Dermis lymphatic vessel endothelial cell (primary cell): ENCODE results near the gene CERS6. TPM values are rescaled to one million over a fixed set of nuclear protein-coding genes. Genes with fewer than 3 reads are reported as not detected.

Experiments
- total RNA-seq: library from RNA; depleted of rRNA; stranded (reverse); fragments of >200 nt; gene quantifications from 2 replicates; pipeline ENCODE4 v1.2.1, GENCODE V29; 2014

The CERS6 gene, protein sequence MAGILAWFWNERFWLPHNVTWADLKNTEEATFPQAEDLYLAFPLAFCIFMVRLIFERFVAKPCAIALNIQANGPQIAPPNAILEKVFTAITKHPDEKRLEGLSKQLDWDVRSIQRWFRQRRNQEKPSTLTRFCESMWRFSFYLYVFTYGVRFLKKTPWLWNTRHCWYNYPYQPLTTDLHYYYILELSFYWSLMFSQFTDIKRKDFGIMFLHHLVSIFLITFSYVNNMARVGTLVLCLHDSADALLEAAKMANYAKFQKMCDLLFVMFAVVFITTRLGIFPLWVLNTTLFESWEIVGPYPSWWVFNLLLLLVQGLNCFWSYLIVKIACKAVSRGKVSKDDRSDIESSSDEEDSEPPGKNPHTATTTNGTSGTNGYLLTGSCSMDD
- 40.7 and 51.0 TPM in 2 replicates for total RNA-seq

DNA sequence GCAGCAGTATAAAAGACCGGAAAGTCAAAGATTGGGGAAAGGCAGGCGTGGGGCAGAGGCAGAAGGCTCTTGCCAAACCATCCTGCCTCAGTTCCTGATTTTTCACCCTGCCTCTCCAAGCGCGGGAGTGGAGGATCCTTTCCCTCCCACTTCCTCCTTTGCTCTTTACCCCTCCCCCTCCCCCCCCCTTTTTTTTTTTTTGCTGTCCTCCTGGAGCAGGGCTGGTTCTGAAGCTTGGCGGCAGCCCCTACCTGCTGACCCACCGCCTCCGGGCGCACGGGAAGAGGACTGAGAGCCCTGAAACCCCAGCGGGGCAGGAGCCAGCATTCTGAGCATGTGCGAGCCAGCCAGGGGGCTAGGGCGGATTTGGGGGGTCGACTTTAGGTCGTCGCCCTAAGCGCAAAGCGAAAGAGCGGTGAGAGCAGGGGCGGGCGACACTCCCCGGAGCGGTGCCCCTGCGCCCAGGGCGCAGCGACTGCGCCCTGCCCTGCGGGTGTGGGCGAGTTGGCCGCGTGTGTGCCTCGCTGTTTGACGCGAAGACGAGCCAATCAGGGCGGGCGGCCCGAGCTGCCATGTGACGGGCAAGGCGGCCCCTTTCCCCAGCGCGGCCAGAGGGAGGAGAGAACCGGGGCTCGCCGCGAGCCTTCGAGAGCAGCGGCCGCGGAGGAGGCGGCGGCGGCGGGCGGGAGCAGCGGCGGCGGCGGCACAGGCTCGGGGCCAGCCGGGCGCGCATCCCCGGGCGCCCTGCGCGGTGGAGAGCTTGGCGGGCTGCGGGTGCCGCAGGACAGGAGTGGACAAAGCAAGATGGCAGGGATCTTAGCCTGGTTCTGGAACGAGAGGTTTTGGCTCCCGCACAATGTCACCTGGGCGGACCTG lies at the start of gene CERS6:
Gene CERS6, plus strand, starts transcription at position 628 of the 876 bp plus-strand sequence. Its CDS starts 177 bp downstream, at position 805.

DNA sequence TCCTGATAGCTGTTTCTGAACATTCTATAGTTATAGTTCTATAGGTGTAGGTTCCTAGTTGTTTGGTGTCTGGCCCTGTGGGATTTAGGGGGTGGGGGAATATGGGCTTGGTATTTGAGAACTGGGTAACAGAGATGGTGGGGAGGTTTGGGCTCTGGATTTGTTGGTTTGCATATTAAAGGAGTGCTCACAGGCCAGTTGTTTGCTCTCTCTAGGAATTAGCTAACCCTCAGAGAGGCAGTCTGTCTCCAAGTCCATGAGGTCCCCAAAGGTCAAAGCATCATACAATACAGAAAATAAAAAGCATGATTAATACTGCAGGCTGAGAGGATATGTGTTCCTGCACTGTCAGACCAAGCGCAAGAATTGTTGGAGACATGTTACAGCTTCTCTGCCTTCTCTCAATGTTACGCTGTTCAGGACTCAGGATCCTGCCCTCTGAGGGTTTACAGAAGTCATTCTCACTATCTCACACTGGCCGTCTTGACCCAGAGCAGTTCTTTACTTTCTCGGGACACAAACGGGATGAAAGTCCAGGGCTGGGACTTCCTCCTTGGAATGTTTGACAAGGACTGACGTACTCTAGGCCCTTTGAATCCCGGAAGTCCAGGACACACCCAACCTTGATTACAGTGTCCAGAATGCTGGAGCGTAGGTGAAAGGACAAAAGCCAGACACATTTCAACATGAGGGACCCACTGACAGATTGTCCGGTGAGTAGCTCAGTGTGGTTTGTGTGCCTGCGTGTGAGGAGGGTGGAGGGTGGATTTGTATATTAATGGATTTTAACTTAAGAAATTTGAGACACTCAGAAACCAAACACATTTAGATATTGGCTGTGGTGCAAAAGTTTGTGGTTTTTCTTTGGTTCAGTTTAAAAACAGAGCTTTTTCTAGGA lies 346.1 kb downstream of the CERS6 start, which contains the start of gene NOSTRIN:
Gene NOSTRIN, plus strand, starts transcription at position 677 of the 898 bp plus-strand sequence. Its CDS starts 10 bp downstream, at position 687.

Other genes with a start within 250 kb of the CERS6 start
- 2.2 and 4.0 TPM in 2 replicates for gene STK39, start 208.7 kb upstream of the CERS6 start, total RNA-seq